Measurements from ENCODE around the gene MAPKAPK3.

MAPKAPK3 gene

GRCh38 chr3:50633230-50633790 lies 16.4 kb downstream of the MAPKAPK3 start:
- Histone ChIP-seq H4K20me1 (ENCODE audit: control insufficient read depth, insufficient read depth, low read depth, low read length) (no peaks in the 10 kb centered on the region), H3K36me3 (ENCODE audit: control insufficient read depth, low read length) (no peaks in the 10 kb centered on the region), H3K4me2 (ENCODE audit: low read length) (no peak overlapping the region), H3K4me3 (ENCODE audit: low read length) (no peak overlapping the region), H3K27ac (ENCODE audit: low read depth, low read length) (no peak overlapping the region), H3F3A (ENCODE audit: control insufficient read depth, insufficient read depth) (no peaks in the 10 kb centered on the region), H3K9me2 (replicated peaks; ENCODE audit: control insufficient read depth, low read length) (no peaks in the 10 kb centered on the region), H3K4me1 (ENCODE audit: control insufficient read depth, low read length) (peaks cover 12% of the 10 kb centered on the region), H3K9me3 (ENCODE audit: control insufficient read depth, insufficient read depth, low read length) (no peaks in the 10 kb centered on the region), H3K27me3 (ENCODE audit: control insufficient read depth, low read length) (no peaks in the 10 kb centered on the region), H3K79me2 (ENCODE audit: control insufficient read depth, low read length) (no peaks in the 10 kb centered on the region)
- TF ChIP-seq CTCF (IDR thresholded peaks at IDR 0.05; ENCODE audit: low read depth, low read length, poor library complexity, severe bottlenecking) = no peak
- TF ChIP-seq EZH2phosphoT487 (IDR thresholded peaks at IDR 0.05; ENCODE audit: borderline replicate concordance, low read length) = no peak

GRCh38 chr3:50635066-50635465 lies 18.1 kb downstream of the MAPKAPK3 start:
- no peak overlapping the region for H3K4me2 ChIP-seq (ENCODE audit: low read length)
- no peak overlapping the region for H3K27ac ChIP-seq (ENCODE audit: low read depth, low read length)
- H3K36me3 ChIP-seq (ENCODE audit: control insufficient read depth, low read length) = no peaks in the 10 kb centered on the region
- peaks cover 12% of the 10 kb centered on the region for H3K4me1 ChIP-seq (ENCODE audit: control insufficient read depth, low read length)
- TF ChIP-seq CTCF (IDR thresholded peaks at IDR 0.05; ENCODE audit: low read depth, low read length, poor library complexity, severe bottlenecking) = no peak
- no peak for TF ChIP-seq EZH2phosphoT487 (IDR thresholded peaks at IDR 0.05; ENCODE audit: borderline replicate concordance, low read length)
- no peak overlapping the region for H3K4me3 ChIP-seq (ENCODE audit: low read length)
- H3K9me3 ChIP-seq (ENCODE audit: control insufficient read depth, insufficient read depth, low read length) = no peaks in the 10 kb centered on the region
- H4K20me1 ChIP-seq (ENCODE audit: control insufficient read depth, insufficient read depth, low read depth, low read length) = no peaks in the 10 kb centered on the region
- H3K79me2 ChIP-seq (ENCODE audit: control insufficient read depth, low read length) = no peaks in the 10 kb centered on the region
- no peaks in the 10 kb centered on the region for H3K27me3 ChIP-seq (ENCODE audit: control insufficient read depth, low read length)
- H3F3A ChIP-seq (ENCODE audit: control insufficient read depth, insufficient read depth) = no peaks in the 10 kb centered on the region
- no peaks in the 10 kb centered on the region for H3K9me2 ChIP-seq (replicated peaks; ENCODE audit: control insufficient read depth, low read length)

- H3K4me3 ChIP-seq (ENCODE audit: low read length) = no peak overlapping the region
- H3K27me3 ChIP-seq (ENCODE audit: control insufficient read depth, low read length) = no peaks in the 10 kb centered on the region
- H3K4me2 ChIP-seq (ENCODE audit: low read length) = no peak overlapping the region
- no peak overlapping the region for H3K27ac ChIP-seq (ENCODE audit: low read depth, low read length)
- no peaks in the 10 kb centered on the region for H3F3A ChIP-seq (ENCODE audit: control insufficient read depth, insufficient read depth)
- H3K36me3 ChIP-seq (ENCODE audit: control insufficient read depth, low read length) = no peaks in the 10 kb centered on the region
- H3K79me2 ChIP-seq (ENCODE audit: control insufficient read depth, low read length) = no peaks in the 10 kb centered on the region
- no peaks in the 10 kb centered on the region for H3K9me3 ChIP-seq (ENCODE audit: control insufficient read depth, insufficient read depth, low read length)
- 0 out of 2 replicates have a peak, but pooled peaks cover 2% of the 10 kb centered on the region for H3K4me1 ChIP-seq (ENCODE audit: control insufficient read depth, low read length)
- H3K9me2 ChIP-seq (replicated peaks; ENCODE audit: control insufficient read depth, low read length) = no peaks in the 10 kb centered on the region
- no peak for TF ChIP-seq EZH2phosphoT487 (IDR thresholded peaks at IDR 0.05; ENCODE audit: borderline replicate concordance, low read length)
- TF ChIP-seq CTCF (IDR thresholded peaks at IDR 0.05; ENCODE audit: low read depth, low read length, poor library complexity, severe bottlenecking) = no peak
- no peaks in the 10 kb centered on the region for H4K20me1 ChIP-seq (ENCODE audit: control insufficient read depth, insufficient read depth, low read depth, low read length)
Measured at GRCh38 chr3:50637011-50637410, 20.1 kb downstream of the MAPKAPK3 start.

Measured in DOHH2 (cell line).